ENCODE results near the gene SUMF2. TPM values are rescaled to one million over a fixed set of nuclear protein-coding genes. Genes with fewer than 3 reads are reported as not detected.

SUMF2 gene
- total and polyA plus RNA-seq, 2 of the 13 experiments (the other 11 are each of a cell fraction or from before 2014, with no cell fraction given) = 48.9 to 54.4 TPM

DNA sequence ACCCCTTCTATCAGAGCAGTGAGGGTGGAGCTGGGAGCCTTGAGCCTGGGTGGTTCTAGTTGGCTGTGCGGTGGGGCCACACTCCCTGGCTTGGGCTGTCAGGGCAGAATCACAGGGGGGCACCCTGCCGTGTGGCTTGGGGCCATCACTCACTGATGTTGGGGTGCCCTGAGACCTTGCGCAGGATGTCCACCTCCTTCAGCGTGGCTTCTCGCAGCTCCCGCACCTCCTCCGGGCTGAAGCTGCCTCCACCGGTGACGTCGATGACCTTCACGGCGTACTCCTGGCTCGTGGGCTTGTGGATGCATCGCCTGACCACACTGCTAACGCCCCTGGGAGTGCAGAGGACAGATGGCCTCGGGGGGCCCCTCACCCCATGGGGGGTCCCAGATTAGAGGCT, 23.4 kb downstream of the SUMF2 start:
- H3K27me3 ChIP-seq (ENCODE audit: control insufficient read depth in 1 of 2, insufficient read depth in 2 of 2, low read length in 2 of 2) = no peaks in the 10 kb centered on the region
- H3K4me1 ChIP-seq (ENCODE audit: insufficient read depth, low read length) = peaks cover 4% of the 10 kb centered on the region
- no peak overlapping the region for H2AFZ ChIP-seq (ENCODE audit: low read length)
- FAIRE-seq (no peak), DNase-seq (ENCODE audit: low spot score) (no peak), ATAC-seq (no peak)
- TF ChIP-seq ZNF101 (CRISPR knock-in tag; IDR thresholded peaks at IDR 0.05; ENCODE audit: borderline replicate concordance, low read depth) = no peak
- TF ChIP-seq ZNF17 (CRISPR knock-in tag; IDR thresholded peaks at IDR 0.05) = no peak
- TF ChIP-seq, protein P1, sequence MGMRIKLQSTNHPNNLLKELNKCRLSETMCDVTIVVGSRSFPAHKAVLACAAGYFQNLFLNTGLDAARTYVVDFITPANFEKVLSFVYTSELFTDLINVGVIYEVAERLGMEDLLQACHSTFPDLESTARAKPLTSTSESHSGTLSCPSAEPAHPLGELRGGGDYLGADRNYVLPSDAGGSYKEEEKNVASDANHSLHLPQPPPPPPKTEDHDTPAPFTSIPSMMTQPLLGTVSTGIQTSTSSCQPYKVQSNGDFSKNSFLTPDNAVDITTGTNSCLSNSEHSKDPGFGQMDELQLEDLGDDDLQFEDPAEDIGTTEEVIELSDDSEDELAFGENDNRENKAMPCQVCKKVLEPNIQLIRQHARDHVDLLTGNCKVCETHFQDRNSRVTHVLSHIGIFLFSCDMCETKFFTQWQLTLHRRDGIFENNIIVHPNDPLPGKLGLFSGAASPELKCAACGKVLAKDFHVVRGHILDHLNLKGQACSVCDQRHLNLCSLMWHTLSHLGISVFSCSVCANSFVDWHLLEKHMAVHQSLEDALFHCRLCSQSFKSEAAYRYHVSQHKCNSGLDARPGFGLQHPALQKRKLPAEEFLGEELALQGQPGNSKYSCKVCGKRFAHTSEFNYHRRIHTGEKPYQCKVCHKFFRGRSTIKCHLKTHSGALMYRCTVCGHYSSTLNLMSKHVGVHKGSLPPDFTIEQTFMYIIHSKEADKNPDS (CRISPR knock-in tag; IDR thresholded peaks at IDR 0.05) = no peak
- WGBS (ENCODE audit: low lambda C conversion rate) = 91% methylated on average over 11 of the region's 16 CpGs
- no peak overlapping the region for H3K27ac ChIP-seq (ENCODE audit: extremely low read length, insufficient read depth, low read length)
- no peaks in the 10 kb centered on the region for H3K9me3 ChIP-seq (ENCODE audit: low read length)
- no peak overlapping the region for H3K4me2 ChIP-seq (ENCODE audit: low read depth, low read length)
- H4K20me1 ChIP-seq (ENCODE audit: insufficient read depth, low read length) = no peaks in the 10 kb centered on the region
- intact Hi-C loops (cut with micrococcal nuclease; ENCODE audit: unreplicated experiment) (no loop called here), in situ Hi-C loops (cut with HindIII; ENCODE audit: extremely low pct_ligation_motif_present, low pct_unique_long_range_greater_than_20kb) (loop anchor here (25.0 kb wide), 1 partner anchor 325 kb away; no protein-coding TSS in a partner anchor)
- no peaks in the 10 kb centered on the region for H3K36me3 ChIP-seq (replicated peaks in 1 of 2; ENCODE audit: control insufficient read depth in 1 of 2, insufficient read depth in 2 of 2, low read length in 2 of 2)
- H3K4me3 ChIP-seq (replicated peaks in 1 of 3; ENCODE audit: insufficient read depth in 1 of 3, low read depth in 2 of 3, low read length in 3 of 3) = no peak overlapping the region
- no peak overlapping the region for H3K9ac ChIP-seq (ENCODE audit: insufficient read depth, low read depth, low read length)
- ChIA-PET POLR2A (interaction anchor here (0.6 kb wide), 1 partner anchor 11 kb away, joined by 3 read pairs; no protein-coding TSS in a partner anchor), CTCF (ENCODE audit: low intra/inter-chr PET ratio, low total read pairs) (no interaction called here)
- no TSS peak for BruUV-seq (replicated peaks)
- no peaks in the 10 kb centered on the region for H3K79me2 ChIP-seq (ENCODE audit: insufficient read depth, low read length)

DNA sequence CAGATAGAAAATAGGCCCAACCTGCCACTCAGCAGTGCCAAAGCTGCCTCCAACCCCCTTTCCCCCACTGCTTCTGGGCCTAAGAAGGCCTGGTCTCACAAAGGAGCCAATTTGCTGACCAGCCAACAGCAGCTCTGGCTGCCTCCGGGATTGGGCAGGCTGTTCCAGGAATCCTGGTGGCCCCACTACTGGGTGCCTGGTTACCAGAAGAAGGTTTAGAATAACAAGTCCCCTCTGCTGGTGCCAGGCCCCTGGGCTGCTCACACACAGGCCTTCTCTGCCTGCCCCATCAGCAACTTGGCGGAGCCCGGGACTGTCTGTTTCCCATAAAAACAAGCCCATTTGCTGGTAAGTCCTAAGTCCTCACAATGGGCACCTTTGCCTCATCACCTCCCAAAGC, 27.5 kb downstream of the SUMF2 start:
- CTCF ChIA-PET (ENCODE audit: low intra/inter-chr PET ratio, low total read pairs) = no interaction called here
- Histone ChIP-seq H3K4me1 (ENCODE audit: insufficient read depth, low read length) (peaks cover 15% of the 10 kb centered on the region), H4K20me1 (ENCODE audit: insufficient read depth, low read length) (no peaks in the 10 kb centered on the region), H3K27me3 (ENCODE audit: control insufficient read depth in 1 of 2, insufficient read depth in 2 of 2, low read length in 2 of 2) (no peaks in the 10 kb centered on the region), H3K27ac (ENCODE audit: extremely low read length, insufficient read depth, low read length) (no peak overlapping the region), H3K9me3 (ENCODE audit: low read length) (no peaks in the 10 kb centered on the region), H2AFZ (ENCODE audit: low read length) (no peak overlapping the region), H3K4me3 (replicated peaks in 1 of 3; ENCODE audit: insufficient read depth in 1 of 3, low read depth in 2 of 3, low read length in 3 of 3) (no peak overlapping the region), H3K36me3 (replicated peaks in 1 of 2; ENCODE audit: control insufficient read depth in 1 of 2, insufficient read depth in 2 of 2, low read length in 2 of 2) (no peaks in the 10 kb centered on the region), H3K9ac (ENCODE audit: insufficient read depth, low read depth, low read length) (no peak overlapping the region), H3K79me2 (ENCODE audit: insufficient read depth, low read length) (no peaks in the 10 kb centered on the region), H3K4me2 (ENCODE audit: low read depth, low read length) (no peak overlapping the region)
- WGBS (ENCODE audit: low lambda C conversion rate) = 100% methylated on average over 2 of the region's 3 CpGs
- DNase-seq (ENCODE audit: low spot score) (no peak), FAIRE-seq (no peak), ATAC-seq (no peak; the same call in 2 of the 3 replicates)
- no TSS peak for BruUV-seq (replicated peaks)
- intact Hi-C loops (cut with micrococcal nuclease; ENCODE audit: unreplicated experiment) (no loop called here), in situ Hi-C loops (cut with HindIII; ENCODE audit: extremely low pct_ligation_motif_present, low pct_unique_long_range_greater_than_20kb) (loop anchor here (25.0 kb wide), 1 partner anchor 329 kb away; no protein-coding TSS in a partner anchor)
- POLR2A ChIA-PET = interaction anchor here (1.1 kb wide), 1 partner anchor 91 kb away, joined by 3 read pairs; no protein-coding TSS in a partner anchor
- TF ChIP-seq NCOA1 (CRISPR knock-in tag; IDR thresholded peaks at IDR 0.05) (no peak), CAMTA2 (CRISPR knock-in tag; IDR thresholded peaks at IDR 0.05; ENCODE audit: borderline replicate concordance) (no peak), NR2C2 (CRISPR knock-in tag; IDR thresholded peaks at IDR 0.05; ENCODE audit: borderline replicate concordance) (no peak), PATZ1 (CRISPR knock-in tag; IDR thresholded peaks at IDR 0.05) (no peak), ZNF10 (CRISPR knock-in tag; IDR thresholded peaks at IDR 0.05; ENCODE audit: borderline replicate concordance, low read depth) (no peak), CREBL2 (CRISPR knock-in tag; IDR thresholded peaks at IDR 0.05; ENCODE audit: borderline replicate concordance) (no peak), MEF2D (CRISPR knock-in tag; IDR thresholded peaks at IDR 0.05) (no peak)
- TF ChIP-seq, protein P2, sequence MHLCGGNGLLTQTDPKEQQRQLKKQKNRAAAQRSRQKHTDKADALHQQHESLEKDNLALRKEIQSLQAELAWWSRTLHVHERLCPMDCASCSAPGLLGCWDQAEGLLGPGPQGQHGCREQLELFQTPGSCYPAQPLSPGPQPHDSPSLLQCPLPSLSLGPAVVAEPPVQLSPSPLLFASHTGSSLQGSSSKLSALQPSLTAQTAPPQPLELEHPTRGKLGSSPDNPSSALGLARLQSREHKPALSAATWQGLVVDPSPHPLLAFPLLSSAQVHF (CRISPR knock-in tag; IDR thresholded peaks at IDR 0.05) = no peak
- TF ChIP-seq, protein P3, sequence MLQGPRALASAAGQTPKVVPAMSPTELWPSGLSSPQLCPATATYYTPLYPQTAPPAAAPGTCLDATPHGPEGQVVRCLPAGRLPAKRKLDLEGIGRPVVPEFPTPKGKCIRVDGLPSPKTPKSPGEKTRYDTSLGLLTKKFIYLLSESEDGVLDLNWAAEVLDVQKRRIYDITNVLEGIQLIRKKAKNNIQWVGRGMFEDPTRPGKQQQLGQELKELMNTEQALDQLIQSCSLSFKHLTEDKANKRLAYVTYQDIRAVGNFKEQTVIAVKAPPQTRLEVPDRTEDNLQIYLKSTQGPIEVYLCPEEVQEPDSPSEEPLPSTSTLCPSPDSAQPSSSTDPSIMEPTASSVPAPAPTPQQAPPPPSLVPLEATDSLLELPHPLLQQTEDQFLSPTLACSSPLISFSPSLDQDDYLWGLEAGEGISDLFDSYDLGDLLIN (CRISPR knock-in tag; IDR thresholded peaks at IDR 0.05; ENCODE audit: borderline replicate concordance) = no peak

Data from HepG2 (cell line).